Activated T-cell treated with anti-CD3 and anti-CD28 coated beads, Interleukin-2, amount 50 U/mL, for 24 hours (primary cell): ENCODE results near the gene SRGAP3.

Source experiments
- DNase-seq: peaks from one replicate; pipeline ENCODE4 v3.0.0-alpha.2; 2020
- H3K27ac Mint-ChIP-seq: 2 replicates; pipeline ENCODE4 v1.8.0; 2020; ENCODE audit warnings: mild to moderate bottlenecking, mixed read lengths
- H3K27me3 Mint-ChIP-seq: 2 replicates; pipeline ENCODE4 v1.8.0; 2020; ENCODE audit warnings: mixed read lengths
- H3K36me3 Mint-ChIP-seq: 2 replicates; pipeline ENCODE4 v1.8.0; 2020; ENCODE audit warnings: low read depth, mixed read lengths
- H3K4me1 Mint-ChIP-seq: 2 replicates; pipeline ENCODE4 v1.8.0; 2020; ENCODE audit warnings: low read depth, mixed read lengths
- H3K4me3 Mint-ChIP-seq: 2 replicates; pipeline ENCODE4 v1.8.0; 2020; ENCODE audit warnings: mild to moderate bottlenecking, moderate library complexity, mixed read lengths
- H3K9me3 Mint-ChIP-seq: 2 replicates; pipeline ENCODE4 v1.8.0; 2020; ENCODE audit warnings: mixed read lengths

The SRGAP3 gene

DNA sequence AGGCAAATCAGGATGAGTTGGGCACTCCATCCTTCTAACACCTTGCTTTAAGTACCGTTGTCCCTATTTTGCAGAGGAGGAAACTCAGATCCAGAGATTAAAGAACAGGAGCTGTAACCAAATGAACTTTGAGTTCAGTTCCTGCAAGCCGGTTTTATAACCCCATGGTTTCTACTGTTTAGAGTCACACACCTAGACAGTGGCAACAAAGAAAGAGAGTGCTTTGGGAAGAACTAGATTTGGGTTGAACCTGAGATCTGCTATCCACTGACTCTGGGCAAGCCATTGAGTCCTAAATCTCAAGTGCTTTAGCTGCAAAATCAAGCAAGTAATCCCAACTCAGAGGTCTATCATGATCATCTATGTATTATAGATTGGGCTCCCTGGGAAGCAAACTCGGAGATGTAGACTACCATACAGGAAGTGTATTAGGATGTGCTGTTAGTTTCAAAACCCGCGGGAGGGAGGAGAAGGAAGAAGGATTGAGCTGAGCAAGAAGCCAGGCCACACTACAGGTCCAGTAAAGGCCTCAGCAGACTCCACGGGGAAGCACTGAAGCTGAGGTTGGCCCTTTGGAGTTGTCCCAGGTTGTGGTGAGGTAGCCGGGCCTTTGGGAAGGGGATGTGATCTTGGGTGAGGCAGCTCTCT is 42.2 kb downstream of the SRGAP3 start:
- no peak overlapping the region for H3K4me3 Mint-ChIP-seq
- DNase-seq = no peak
- peaks cover 7% of the 10 kb centered on the region for H3K4me1 Mint-ChIP-seq
- H3K27me3 Mint-ChIP-seq = no peaks in the 10 kb centered on the region
- H3K36me3 Mint-ChIP-seq = no peaks in the 10 kb centered on the region
- no peaks in the 10 kb centered on the region for H3K9me3 Mint-ChIP-seq
- no peak overlapping the region for H3K27ac Mint-ChIP-seq

DNA sequence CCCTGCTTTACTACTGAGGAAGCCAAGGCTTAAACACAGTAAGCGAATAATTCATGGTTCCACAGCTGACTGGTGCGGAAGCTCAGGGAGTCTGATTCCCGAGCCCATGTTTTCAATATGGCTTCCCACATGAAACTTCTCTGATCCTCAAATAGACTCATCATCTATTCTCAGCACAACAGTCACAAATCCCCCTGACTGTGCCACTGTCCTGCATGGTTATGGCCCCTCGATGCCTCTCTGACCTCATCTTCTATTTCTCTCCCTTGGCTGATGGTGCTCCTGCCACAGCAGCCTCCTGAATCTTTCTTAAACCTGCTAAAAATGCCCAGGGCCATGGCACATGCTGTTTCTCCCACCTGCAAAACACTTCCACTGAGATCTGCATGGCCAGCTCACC is 43.2 kb downstream of the SRGAP3 start:
- Mint-ChIP-seq H3K4me1 (peaks cover 6% of the 10 kb centered on the region), H3K27me3 (no peaks in the 10 kb centered on the region)
- DNase-seq = no peak

DNA sequence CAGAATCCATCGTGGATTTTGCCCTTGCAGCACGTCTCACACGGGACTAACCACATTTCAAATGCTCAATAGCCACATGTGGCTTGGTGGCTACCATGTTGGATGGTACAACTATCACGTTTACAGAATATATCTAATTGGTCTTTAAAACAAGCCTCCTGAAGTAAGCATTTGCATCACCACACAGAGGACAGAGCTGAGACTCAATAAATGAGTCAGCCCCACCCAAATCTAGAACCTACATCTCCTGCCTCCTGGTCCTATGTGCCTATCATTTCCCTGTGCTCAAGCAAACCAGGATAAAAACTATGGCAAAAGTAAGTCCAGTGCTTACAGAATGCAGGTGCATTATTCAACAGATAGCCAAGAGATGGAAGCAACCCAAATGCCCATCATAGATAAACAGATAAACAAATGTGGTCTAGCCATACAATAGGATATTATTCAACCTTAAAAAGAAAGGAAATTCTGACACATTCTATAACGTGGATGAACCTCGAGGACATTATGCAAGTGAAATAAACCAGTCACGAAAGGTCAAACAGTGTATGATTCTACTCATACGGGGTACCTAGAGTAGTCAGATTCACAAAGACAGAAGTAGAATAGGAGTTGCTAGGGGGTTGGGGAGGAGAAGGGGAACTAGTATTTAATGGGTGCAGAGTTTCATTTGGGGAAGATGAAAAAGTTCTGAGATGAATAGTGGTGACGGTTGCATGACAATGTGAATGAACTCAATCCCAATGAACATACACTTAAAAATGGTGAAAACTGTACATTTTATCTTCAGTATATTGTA is 43.9 kb downstream of the SRGAP3 start:
- no peak for DNase-seq
- H3K4me1 Mint-ChIP-seq = peaks cover 4% of the 10 kb centered on the region
- no peak overlapping the region for H3K4me3 Mint-ChIP-seq
- no peak overlapping the region for H3K27ac Mint-ChIP-seq
- no peaks in the 10 kb centered on the region for H3K36me3 Mint-ChIP-seq
- no peaks in the 10 kb centered on the region for H3K9me3 Mint-ChIP-seq
- no peaks in the 10 kb centered on the region for H3K27me3 Mint-ChIP-seq

More for the DNA sequence above, 43.2 kb downstream of the SRGAP3 start:
- no peak overlapping the region for H3K4me3 Mint-ChIP-seq
- no peak overlapping the region for H3K27ac Mint-ChIP-seq
- no peaks in the 10 kb centered on the region for H3K9me3 Mint-ChIP-seq
- H3K36me3 Mint-ChIP-seq = no peaks in the 10 kb centered on the region

DNA sequence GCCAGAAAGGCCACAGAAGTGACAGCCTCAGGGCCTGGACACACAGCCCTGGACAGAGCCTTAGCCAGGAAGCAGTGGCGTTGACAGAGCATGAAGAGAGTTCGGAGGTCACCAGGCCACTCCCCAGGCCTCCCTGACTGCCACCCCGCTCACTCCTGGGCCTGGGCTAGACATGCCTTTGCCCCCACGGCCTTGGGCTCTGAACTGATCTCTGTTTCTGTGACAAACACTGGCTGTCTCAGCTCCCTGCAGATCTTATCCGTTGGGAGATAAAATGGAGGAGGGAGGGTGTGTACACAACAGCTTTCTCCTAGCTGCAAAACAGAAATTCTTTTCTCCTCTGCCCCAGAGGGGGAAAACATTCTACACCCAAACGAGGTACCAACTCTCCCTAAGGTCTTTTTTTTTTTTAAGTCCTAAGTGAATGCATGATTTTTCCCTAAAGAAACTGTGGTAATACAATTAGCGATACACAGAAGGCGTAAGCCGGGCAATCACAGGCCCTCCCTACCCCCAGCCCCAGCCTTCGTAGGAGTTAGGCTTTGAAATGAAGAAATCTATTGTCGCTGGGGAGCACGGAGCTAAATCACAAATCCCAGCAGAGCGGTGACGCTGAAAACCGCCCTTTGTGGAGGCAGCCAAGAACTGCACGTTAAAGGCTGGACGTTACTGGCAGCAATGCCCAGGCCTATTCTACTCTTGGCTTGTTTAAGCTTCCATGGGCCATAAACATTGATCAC is 45.0 kb downstream of the SRGAP3 start:
- Mint-ChIP-seq H3K36me3 (no peaks in the 10 kb centered on the region), H3K27ac (no peak overlapping the region), H3K27me3 (no peaks in the 10 kb centered on the region), H3K9me3 (no peaks in the 10 kb centered on the region), H3K4me1 (peaks cover 4% of the 10 kb centered on the region), H3K4me3 (no peak overlapping the region)
- DNase-seq = no peak

DNA sequence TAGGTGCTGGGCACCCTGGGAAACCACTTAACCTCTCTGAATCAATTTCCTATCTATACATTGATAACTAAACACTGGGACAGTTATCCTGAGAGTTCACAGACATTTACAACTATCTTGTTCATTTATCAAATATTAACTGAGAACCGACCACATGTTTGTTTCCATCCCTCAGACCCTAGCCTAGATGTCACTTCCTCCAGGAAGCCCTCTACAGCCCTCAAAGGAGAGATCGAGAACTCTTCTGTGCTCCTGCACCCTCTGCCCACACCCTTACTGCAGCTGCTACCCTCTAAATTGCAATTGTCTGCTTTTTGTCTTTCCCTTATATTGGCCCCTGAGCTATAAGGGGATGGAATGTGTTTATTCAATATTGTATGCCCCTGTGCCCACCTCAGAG is 46.1 kb downstream of the SRGAP3 start:
- no peak overlapping the region for H3K4me3 Mint-ChIP-seq
- no peaks in the 10 kb centered on the region for H3K36me3 Mint-ChIP-seq
- H3K4me1 Mint-ChIP-seq = peaks cover 4% of the 10 kb centered on the region
- no peak for DNase-seq
- H3K27ac Mint-ChIP-seq = no peak overlapping the region
- H3K27me3 Mint-ChIP-seq = no peaks in the 10 kb centered on the region
- H3K9me3 Mint-ChIP-seq = no peaks in the 10 kb centered on the region

DNA sequence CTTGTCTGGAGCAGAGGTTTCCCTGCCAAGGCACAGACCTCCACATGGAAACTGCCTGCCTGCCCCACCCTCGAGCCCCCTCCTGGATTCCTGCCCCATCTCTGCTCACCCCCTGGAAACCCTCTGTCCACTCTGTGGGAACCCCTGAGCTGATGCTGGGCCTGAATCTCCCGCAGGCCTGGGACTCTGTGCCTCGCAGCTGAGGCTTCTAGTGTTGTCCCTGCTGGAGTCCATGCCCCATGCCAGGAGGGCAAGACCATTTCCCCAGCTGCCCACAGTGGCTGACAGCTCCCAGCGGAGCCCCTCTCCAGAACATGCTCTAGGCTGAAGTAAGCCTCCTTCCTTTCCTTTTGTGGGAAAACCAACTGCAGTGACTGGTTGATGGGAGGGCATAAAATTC is 46.9 kb downstream of the SRGAP3 start:
- H3K9me3 Mint-ChIP-seq = no peaks in the 10 kb centered on the region
- H3K27me3 Mint-ChIP-seq = no peaks in the 10 kb centered on the region
- H3K27ac Mint-ChIP-seq = no peak overlapping the region
- H3K4me1 Mint-ChIP-seq = peaks cover 4% of the 10 kb centered on the region
- DNase-seq = no peak
- no peak overlapping the region for H3K4me3 Mint-ChIP-seq
- no peaks in the 10 kb centered on the region for H3K36me3 Mint-ChIP-seq

DNA sequence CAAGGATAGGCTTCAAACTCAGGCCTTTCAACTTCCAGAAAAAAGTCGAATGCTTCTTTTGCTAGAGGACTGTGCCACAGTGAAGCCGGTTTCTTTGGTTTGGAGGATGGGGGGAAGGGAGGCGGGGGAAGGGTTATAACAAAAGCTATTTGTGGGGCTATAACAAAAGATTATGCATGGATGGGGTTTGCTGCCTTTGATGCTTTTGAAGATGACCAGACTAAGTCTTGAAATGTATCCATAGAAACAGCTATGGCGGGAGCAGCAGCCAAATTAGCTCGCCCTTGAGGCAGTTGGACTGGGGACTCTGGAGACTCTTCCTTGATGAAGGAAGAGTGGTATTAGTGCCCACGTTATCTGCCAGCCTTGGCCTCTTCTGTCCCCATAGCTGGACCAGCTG is 47.5 kb downstream of the SRGAP3 start:
- no peaks in the 10 kb centered on the region for H3K36me3 Mint-ChIP-seq
- DNase-seq = no peak
- no peaks in the 10 kb centered on the region for H3K27me3 Mint-ChIP-seq
- H3K4me3 Mint-ChIP-seq = no peak overlapping the region
- H3K27ac Mint-ChIP-seq = no peak overlapping the region
- no peaks in the 10 kb centered on the region for H3K9me3 Mint-ChIP-seq
- H3K4me1 Mint-ChIP-seq = peaks cover 4% of the 10 kb centered on the region

DNA sequence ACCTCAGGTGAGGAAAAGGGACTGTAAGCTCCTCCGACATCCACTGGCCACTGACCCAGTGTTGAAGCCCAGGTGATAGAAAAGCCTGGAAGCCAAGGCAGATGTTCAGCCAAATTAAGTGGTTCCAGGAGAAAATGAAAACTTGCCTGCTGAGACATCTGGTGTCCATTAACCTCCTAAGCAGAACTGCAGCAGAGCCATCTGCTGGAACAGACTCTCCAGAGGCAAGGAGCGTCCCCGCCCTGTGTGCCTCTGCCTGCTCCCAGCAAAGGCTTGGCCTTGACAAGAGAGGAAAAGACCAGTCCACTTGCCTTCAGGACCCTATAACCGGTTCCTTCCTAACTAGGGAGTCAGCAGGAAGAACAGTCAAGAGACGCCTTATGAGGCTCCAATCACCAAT is 48.2 kb downstream of the SRGAP3 start:
- Mint-ChIP-seq H3K4me3 (no peak overlapping the region), H3K36me3 (no peaks in the 10 kb centered on the region), H3K4me1 (peaks cover 4% of the 10 kb centered on the region), H3K27me3 (no peaks in the 10 kb centered on the region), H3K27ac (no peak overlapping the region), H3K9me3 (no peaks in the 10 kb centered on the region)
- no peak for DNase-seq

DNA sequence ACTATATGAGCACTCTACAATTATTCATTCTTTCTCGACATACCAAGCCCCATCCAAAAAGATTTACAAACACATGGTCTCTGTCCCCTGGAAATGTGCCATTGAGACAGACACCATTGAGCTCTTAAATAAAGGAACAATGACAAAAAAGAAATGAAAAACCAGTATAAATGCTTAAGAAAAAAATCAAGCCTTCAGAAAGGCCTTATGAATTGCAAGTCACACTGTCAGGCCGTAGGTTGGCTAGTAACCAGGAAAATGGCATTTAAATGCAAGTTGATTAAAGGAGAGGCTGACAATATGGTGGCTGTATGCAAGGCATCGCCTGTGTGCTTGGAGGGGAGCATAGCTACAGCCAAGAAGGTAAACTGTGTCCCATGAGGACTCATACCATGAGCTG is 49.7 kb downstream of the SRGAP3 start:
- no peaks in the 10 kb centered on the region for H3K36me3 Mint-ChIP-seq
- no peaks in the 10 kb centered on the region for H3K9me3 Mint-ChIP-seq
- no peaks in the 10 kb centered on the region for H3K4me1 Mint-ChIP-seq
- no peak for DNase-seq
- no peak overlapping the region for H3K4me3 Mint-ChIP-seq
- H3K27ac Mint-ChIP-seq = no peak overlapping the region
- no peaks in the 10 kb centered on the region for H3K27me3 Mint-ChIP-seq

DNA sequence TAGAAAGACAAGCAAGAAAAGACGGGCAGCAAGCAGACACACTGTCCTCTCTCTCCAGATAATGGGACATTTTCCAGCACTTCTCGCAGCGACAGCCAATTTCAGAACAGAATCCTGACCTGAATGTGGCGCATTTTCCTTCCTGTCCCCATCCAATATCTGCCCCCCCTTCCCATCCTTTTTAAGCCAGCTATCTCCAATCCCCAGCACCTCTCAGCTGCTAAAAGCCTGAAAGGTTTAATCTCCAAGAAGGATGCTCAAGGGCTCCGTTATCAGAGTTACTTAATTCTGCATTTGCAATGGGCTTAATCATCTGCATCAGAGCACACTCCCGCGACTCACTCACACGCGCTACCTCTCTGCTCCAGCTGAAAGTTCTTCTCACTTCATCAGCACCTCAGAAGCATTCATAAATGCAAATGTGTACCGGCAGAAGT is 50.5 kb downstream of the SRGAP3 start:
- Mint-ChIP-seq H3K27ac (no peak overlapping the region), H3K36me3 (no peaks in the 10 kb centered on the region), H3K4me1 (no peaks in the 10 kb centered on the region), H3K9me3 (no peaks in the 10 kb centered on the region), H3K4me3 (no peak overlapping the region), H3K27me3 (no peaks in the 10 kb centered on the region)
- DNase-seq = no peak

DNA sequence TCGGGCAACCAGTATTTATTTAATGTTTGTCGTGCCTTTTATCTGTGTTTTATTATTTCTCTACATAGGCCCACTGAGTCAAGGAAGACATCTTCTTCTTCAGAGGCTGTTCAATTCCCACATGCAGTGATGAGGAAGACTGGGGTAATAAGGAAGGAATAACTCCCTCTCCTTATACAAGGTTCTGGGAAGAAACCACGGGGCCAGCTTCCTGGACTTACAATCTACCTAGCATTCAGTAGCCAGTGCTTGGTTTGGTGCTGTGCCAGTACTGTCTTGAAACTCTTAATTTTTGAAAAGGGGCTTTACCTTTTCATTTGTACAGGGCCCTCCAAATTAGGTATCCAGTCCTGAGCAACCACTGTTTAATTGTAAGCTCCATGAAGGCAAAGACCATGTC is 51.2 kb downstream of the SRGAP3 start:
- H3K9me3 Mint-ChIP-seq = no peaks in the 10 kb centered on the region
- no peak overlapping the region for H3K27ac Mint-ChIP-seq
- H3K36me3 Mint-ChIP-seq = no peaks in the 10 kb centered on the region
- no peak overlapping the region for H3K4me3 Mint-ChIP-seq
- DNase-seq = no peak
- no peaks in the 10 kb centered on the region for H3K27me3 Mint-ChIP-seq
- H3K4me1 Mint-ChIP-seq = no peaks in the 10 kb centered on the region

DNA sequence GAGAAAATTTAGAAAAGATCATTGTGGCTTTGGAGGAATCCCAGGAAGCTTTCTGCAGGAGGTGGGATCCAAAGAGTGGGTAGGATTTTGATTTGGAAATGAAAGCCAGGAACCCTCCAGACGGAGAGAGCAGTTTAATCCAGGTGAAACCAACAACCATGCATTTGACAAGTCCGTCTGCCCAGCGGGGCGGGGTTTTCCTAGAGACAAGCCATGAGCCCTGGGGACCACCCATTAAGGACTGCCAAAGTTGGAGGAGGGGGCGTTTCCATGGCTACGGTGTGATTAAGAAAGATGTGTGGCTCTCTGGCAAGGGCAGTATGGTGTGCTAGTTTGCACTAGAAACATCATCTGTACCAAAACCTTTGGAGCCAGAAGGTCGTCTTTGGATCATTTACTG is 53.4 kb downstream of the SRGAP3 start:
- DNase-seq = no peak
- Mint-ChIP-seq H3K4me3 (no peak overlapping the region), H3K9me3 (no peaks in the 10 kb centered on the region), H3K36me3 (no peaks in the 10 kb centered on the region), H3K4me1 (no peaks in the 10 kb centered on the region), H3K27me3 (no peaks in the 10 kb centered on the region), H3K27ac (no peak overlapping the region)

DNA sequence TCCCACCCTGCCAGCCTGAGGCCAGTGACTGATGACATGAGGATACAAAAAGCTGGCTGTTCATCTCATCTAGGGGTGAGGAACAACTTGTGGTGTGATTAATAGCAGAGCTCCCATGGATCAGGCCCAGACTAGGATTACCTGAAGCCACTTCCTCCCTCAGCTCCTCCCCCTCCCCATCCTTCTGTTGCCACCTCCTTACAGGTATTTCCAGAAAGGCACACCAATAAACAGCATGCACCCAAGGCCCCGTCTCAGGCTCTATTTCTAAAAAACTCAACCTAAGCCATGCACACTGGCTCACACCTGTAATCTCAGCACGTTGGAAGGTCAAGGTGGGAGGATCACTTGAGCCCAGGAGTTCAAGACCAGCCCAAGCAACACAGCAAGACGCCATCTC is 54.1 kb downstream of the SRGAP3 start:
- no peak overlapping the region for H3K27ac Mint-ChIP-seq
- no peak overlapping the region for H3K4me3 Mint-ChIP-seq
- no peaks in the 10 kb centered on the region for H3K36me3 Mint-ChIP-seq
- no peaks in the 10 kb centered on the region for H3K27me3 Mint-ChIP-seq
- no peaks in the 10 kb centered on the region for H3K9me3 Mint-ChIP-seq
- no peak for DNase-seq
- H3K4me1 Mint-ChIP-seq = no peaks in the 10 kb centered on the region

DNA sequence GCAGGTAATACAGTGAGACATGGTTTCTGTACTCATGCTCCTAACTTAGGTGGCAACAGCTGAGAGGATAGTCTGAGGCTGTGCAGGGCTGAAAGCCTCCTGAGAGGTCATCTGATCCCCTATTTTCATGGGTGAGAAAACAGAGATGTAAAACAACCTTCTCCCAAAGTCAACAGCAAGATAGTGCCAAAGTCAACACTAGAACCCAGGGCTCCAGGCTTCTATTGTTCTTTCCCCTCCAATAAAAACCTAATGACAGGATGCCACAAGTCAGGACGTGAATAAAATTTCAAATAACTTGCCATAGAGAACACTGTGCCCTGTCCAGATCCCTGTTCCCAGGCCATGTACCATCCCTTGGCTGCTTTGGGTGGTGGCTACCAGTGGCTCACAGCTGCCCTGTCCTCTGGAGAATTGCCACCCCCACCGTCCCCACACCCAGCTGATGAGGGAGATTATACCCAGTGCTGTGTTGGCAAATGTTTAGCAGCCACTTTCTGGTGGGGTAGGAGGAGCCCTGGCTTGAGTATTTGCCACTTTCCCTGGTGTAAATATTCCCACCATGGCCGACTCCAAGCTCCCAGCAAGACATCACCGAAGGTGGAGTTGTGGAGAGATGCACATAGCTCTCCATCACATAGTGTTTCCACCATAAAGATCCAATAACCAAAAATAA is 54.8 kb downstream of the SRGAP3 start:
- Mint-ChIP-seq H3K27ac (no peak overlapping the region), H3K9me3 (no peaks in the 10 kb centered on the region), H3K4me3 (no peak overlapping the region), H3K36me3 (no peaks in the 10 kb centered on the region), H3K27me3 (no peaks in the 10 kb centered on the region), H3K4me1 (no peaks in the 10 kb centered on the region)
- no peak for DNase-seq
